ENCODE data around the gene IQSEC1.

IQSEC1 gene

DNA sequence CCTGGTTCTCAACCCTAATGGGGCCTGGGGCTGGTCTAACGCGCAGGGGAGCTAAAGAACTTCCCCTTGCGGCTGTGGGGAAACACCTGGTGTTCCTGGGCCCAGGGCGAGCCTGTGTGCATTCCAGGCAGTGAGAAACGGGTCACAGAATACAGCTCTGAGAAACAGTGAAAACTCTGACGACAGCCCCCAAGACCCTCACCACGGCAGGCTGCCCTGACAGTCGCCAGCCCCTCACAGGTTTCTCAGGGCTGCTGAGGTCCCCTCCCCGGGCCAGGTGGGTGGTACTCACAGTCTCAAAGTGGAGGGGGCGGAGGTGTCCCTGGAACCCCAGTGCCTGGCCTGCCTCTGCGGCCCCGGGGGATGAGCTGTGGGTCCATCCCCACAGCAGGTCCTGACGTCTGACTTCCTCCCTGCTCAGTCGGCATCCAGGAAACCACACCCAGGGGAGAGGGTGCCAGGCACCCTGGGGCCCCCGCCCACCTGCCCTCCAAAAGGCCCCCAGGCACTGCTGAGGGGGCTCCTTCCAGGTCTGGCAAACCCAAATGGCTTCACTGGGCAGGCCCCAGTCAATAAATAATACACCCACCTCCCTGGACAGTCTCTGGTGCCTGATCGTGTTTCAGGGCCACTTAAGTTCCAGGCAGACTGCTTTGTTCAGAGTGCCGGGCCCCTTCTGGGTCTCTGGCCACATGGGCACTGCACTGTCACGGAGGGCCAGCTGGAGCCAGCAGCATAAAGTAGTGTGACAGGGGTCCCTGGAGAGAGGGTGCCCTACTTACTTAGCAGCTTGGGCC lies 57.7 kb downstream of the IQSEC1 start:
- DNase-seq (ENCODE audit: low spot score) = no peak

DNA sequence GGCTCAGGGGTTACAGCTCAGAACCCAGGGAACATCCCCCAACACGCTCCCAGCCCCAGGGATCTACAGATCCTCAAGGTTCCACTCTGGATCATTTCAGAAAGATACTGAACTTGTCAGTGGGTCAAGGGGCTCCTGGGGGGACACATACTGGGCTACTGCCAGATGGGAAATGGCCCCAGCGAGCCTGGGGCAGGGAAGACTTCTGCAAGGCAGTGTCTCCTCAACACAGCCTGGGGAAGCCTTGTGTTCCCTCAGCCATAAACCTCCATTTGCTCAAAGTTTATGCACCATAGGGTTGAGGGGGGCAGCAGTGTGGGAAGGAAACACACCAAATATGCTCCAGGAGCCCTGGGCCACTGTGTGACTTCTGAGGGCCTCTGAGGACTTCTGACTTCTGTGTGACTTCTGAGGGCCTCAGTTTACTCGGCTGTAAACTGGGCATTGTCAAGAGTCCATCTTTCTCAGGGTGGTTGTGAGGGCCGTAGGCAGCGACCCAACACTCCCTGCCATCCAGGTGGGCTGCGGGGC lies 58.4 kb downstream of the IQSEC1 start:
- no peak for DNase-seq (ENCODE audit: low spot score)

DNA sequence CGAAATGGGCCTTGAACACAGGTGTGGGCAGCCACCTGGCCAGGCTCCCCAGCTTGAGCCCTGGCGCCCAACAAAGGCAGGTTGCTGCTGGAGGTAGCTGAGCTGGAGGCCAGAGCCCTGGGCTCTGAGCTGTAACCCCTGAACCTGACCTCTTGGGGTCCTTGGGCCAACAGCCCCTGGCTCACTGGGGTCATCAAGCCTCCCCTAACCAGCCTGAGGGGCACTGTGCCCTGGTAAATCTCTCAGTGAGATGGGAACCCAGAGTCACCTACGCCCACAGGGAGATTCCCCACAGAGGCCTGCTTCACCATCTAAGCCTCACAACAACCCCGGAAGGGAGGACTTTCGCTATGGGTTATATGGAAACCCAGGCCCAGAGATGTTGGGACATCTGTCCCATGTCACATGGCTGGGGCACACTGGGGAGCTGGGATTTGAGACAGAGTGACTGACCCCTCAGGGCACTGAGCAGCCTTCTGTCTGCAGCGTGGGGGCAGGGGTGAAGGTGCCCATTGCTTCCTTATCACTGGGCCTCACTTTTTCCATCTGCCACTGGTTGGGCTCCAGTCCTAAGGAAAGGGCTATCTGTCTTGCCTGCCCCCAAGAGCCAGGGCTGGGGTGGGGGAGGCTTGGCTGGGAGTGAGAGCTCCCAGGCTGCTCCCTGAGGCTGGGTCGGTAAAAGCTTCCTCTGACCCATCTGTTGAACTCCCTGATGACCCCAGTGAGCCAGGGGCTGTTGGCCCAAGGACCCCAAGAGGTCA lies 59.1 kb downstream of the IQSEC1 start:
- no peak for DNase-seq (ENCODE audit: low spot score)

DNA sequence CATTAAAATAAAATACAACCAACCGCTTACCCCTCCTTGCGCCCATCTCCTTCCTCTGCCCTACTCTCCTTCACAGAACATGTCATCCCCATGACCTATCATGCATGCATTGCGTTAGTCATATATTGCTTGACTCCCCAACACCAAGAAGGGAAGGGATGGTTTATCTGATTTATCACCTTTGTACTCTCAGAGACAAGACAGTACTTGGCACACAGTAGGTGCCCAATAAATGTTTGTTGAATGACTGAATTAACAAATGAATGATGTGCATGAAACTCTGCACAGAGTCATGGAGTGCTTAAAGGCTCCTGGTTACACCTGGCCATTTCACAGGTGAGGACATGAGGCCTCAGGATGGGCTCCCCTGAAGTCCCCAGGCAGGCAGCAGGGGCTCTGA lies 59.7 kb downstream of the IQSEC1 start:
- no peak for DNase-seq (ENCODE audit: low spot score)

DNA sequence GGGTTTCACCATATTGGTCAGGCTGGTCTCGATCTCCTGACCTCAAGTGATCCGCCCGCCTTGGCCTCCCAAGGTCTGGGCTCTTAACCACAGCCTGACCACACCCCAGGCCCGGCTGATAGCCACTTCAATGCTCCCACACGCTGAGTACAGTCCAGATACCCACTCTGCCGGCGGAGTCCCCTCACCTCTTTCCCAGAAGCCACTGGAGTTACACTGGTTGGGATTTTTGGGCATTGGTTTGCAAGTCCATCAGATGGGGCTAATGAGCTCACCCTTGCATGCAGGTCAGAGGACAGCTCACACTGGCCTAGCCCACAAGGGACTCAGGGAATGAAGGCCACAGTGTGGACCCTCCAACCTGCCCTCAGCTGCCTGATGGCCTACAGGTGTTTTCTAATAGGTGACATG lies 60.1 kb downstream of the IQSEC1 start:
- DNase-seq (ENCODE audit: low spot score) = no peak

DNA sequence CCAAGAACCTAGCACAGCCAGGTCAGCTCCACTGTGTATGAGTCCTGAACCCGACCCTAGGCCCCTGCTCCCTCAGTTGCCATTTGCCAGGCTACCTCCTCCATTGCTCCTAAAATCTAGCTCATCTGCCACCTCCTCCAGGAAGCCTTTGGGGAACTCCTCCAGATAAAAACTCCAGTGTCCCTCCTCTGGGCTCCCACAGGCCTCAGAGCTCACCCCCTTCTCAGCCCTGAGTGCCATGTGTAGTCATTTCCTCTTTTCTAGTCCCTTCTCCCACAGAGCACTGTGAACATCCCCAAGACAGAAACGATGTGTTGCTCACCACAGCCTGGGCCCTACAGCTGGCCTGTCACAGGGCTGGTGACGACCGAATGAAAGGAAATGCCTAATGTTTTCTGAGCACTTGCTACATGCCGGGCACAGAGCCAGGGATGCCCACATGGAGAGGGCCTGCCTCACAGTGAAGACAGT lies 61.0 kb downstream of the IQSEC1 start:
- no peak for DNase-seq (ENCODE audit: low spot score)

DNA sequence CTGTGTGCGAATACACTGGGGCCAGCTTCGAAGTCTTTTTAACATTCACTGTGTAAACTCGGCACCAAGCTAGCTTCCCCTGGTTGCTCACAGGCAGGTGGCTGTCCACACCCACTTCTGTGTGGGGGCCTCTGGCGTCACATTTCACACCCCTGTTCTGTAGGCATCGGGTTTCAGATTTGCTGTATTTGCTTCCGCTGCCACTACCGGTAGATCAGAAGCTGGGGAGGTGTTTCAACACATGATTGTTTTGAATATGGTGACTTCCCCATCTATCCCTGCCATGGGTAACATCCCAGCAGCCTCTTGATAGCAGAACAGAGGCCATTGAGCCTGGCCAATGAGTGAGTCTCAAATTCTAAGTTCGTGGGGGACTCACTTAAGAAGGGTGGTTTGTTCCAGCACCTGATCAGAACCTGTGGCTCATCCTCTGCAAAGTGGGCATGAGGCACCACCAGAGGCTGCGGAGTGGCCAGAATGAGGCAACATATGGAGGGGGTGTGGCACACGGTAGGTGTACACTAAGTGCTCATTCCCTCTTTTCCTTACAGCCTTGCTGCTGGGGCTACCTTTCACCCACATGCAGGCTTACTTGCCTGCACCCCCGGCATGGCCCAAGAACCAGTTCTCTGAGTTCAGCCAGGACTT lies 61.5 kb downstream of the IQSEC1 start:
- DNase-seq (ENCODE audit: low spot score) = no peak

DNA sequence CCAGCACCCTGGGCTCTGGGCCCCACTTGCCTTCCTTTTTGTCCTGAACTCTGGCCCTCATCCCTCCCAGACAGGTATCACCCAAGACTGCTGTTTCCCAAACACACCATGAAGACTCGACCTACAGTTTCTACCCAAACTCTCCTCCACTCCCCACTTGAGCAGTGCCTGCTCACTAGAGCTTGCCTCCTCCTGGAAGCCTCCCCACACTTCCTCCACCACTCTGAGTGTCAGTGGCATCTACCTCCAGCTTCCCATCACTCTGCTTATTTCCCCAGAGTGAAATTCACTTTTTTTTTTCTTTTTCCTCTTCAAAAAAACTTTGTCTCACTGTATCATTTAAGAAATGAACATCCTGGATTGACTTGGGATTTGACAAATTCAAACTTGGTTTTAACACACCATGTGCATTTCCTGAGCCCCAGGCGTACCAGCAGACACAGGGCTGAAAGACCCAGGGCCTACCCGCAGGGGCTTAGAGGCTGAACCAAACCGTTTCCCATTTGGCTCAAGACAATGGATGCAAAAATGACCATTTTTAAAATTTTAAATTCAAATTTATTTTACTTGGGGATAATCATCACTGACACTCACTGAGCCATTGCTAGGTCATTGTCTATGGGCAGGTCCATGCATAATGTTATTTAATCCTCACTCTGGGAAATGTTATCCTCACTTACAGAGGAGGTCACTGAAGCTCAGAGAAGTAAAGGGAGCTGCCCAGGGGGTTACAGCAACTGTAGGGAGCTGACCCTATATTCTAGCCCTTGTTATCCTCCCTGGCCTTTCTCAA lies 62.3 kb downstream of the IQSEC1 start:
- no peak for DNase-seq (ENCODE audit: low spot score)

DNA sequence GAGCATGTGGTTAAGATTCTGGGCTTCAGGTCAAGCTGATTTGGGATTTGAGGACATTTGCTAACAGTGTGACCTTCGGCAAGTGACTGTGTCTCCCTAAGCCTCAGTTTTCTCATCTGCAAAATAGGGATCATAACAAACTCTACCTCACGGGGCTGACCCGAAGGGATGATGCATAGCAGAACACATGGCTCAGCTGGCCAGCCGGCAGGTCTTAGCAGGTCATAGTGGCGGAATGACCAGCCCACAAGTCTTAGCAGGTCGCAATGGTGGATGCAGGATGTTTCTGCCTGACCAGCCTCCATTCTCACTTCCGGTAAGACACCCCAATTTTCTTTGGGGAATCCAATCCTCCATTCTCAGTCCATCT lies 63.3 kb downstream of the IQSEC1 start:
- DNase-seq (ENCODE audit: low spot score) = no peak

DNA sequence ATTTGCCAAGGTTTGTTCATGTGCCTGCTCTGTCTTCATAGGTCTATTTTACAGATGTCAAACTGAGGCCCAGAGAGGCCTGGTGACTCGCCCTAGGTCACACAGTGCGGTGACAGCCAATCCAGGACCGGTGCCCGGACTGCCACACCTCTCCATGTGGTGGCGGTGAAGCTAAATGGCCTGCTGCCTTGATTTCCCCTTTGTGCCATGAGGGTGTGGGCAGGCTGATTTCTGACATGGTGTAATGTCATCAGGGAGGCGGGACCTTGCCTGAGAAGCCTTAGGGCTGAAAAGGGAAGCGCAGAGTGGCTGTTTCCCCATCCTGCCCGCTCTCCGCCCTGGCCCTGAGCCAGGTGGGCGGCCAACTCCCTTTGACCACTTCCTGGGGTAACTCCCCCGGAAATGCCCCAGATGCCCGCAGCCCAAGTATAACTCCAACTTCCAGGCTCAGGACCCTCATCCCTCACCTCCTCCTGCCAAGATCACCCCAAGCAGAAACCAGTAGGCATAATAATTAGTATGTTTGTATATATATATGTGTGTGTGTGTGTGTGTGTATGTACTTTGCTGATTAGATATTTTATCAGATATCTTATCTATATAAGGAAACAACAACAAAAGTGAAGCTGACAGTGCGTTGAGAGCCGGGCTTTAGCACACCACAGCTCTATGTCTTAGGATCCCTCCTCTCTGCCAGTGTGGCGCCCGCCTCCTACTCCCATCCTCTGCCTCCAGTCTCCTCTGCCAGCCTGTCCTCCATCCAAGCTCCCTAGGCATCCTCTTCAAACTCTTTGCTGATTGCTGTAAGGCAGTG lies 63.9 kb downstream of the IQSEC1 start:
- DNase-seq (ENCODE audit: low spot score) = no peak

DNA sequence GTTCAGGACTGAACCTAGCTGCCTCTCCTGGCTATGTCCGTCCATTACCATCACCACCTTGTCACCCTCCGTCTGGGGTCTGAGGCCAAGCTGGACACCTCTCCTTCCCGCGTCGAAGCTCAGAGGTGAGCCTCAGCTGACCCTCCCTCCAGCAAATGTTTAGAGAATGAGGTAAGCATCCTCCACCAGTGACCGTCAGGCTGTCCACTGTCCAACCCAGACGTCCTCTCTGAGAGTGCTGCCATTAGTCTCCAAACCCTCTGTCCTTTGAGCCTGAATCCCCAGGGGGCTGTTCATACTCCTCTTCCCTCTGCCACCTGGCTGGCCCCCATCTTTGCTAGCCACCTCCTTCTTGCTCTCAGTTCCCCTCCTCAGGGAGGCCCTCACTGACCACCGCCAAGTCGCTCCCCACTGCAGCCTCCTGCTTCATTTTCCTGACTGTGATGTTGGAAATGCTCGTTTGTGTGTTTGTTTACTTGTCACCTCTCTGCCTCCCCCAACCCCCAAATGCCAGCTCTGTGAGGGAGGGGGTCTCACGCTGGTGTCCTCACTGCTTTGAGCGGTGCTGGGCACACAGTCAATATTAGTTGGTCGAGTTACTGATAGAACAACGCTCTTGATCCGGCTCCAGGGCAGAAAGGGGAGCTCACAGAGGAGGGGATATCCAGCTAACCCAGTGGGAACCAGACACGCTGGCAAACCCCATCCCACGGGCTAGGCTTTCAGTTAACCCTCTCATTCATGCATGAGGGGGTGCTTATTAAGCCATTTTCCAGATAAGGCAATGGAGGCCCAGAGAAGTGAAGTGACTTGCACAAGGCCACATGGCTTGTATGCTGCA lies 64.9 kb downstream of the IQSEC1 start:
- no peak for DNase-seq (ENCODE audit: low spot score)

DNA sequence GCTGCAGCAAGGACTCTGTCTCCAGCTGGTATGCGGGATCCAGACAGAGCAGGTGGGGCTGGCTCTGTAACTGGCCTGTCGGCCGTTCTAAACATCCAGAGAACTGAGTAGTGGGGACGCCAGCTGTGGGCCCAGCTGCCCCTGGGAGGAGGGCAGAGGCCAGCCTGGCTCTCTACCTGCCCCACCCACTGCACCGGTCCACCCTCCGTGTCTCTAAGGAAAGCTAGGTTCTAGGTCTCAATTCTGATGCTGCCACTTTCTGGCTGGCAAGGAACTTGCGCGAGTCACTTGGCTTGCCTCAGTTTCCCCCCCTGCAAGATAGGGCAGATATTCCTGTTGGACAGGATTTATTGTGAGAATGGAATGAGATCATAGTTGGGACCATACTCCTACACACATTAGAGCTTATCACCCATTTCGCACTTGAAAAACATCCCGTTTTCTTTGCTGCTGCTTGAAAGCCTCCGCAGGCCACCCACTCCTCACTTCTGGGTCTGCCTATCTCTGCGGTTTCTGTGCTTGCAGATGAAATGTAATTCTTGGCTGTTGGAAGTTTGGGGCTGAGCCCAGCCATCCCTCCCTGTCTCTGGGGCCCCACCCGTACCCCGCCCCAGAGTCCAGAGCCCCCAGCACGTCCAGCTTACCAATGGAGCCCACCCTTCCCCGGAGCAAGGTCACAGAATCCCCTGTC lies 65.8 kb downstream of the IQSEC1 start:
- DNase-seq (ENCODE audit: low spot score) = no peak

DNA sequence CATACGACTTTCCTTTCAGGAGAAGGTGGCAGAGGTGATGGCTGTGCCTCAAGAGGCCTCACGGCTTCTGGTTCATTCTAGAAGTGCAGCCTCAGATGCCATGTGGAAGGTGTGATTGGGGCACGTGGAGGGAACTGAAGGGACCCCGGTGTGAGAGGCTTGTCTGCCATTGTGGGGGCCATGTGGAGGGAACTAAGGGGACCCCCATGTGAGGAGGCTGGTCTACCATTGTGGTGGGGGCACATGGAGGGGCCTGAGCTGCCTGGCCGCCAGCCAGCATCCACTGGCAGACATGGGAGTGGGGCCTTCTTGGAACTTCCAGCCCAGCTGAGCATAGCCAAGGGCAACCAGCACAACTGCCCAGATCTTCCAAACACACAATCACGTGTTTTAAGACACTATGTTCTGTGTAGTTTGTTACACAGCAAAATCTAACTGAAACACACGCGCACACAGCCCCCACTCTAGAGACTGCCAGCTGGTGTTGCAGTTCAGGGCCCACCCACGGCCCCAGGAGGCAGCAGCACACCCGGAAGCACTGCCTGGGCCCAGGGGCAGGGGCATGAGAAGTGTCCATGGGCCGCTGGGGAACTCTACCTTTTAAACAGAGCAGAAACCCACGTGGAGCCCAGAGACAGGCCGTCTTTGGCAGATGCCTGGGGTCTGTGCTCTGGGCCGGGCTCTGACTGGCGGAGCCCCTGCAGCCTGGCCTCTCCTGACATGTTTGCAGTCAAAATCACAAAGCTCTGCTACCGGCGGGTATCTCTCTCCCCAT lies 66.8 kb downstream of the IQSEC1 start:
- DNase-seq (ENCODE audit: low spot score) = no peak

DNA sequence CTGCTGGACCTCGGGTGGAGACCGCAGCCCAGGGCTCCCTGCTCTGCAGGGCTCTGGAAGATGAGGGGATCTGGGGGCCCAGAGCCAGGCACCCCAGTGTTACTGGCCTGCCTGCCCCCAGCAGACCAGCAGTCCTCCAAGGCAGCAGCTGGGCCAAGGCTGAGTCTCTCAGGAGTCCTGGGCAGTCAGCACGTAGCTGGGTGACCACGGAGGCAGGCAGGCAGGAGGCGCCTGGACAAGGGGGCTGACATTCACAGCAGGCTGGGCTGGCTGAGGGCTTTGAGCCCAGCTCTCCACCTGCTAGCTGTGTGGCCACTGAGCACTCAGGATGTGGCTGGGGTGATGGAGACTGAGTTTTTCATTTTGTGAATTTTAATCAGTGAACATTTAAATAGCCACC lies 67.9 kb downstream of the IQSEC1 start:
- no peak for DNase-seq (ENCODE audit: low spot score)

DNA sequence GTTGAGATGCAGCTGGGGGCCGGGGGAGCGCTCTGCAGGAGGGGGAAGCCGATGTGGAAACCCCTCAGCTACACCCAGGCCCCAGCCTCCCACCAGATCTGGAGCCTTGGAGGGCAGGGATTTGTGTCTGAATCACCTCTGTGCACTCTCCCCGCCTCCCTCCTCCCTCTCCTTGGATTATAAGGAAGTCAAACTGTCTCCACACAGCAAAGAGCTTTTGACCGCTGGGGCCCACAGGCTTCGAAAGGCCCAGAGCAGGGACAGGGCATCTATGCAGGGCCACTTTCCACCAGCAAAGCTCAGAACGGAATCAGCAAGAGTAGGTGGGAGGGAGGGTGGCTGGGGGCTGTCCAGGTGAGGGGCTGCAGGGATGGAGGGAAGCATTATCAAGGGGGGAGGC lies 68.9 kb downstream of the IQSEC1 start:
- DNase-seq (ENCODE audit: low spot score) = no peak

DNA sequence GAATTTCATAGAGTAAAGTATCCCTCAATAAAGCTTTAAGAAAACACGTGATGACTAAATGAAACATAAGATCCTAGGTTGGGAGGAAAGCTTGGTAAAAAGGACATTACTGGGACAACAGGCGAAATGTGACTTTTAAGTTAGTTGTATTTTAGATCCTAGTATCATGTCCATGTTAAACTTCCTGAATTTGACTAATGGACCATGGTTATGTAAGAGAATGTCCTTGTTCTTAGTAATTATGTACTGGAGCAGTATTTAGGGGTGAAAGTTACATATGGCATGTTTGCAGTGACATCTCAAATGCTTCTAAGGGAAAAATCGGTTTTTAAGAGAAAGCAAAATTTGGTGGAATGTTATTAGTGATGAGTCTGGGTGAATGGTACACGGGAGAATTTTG lies 69.6 kb downstream of the IQSEC1 start:
- DNase-seq (ENCODE audit: low spot score) = no peak

DNA sequence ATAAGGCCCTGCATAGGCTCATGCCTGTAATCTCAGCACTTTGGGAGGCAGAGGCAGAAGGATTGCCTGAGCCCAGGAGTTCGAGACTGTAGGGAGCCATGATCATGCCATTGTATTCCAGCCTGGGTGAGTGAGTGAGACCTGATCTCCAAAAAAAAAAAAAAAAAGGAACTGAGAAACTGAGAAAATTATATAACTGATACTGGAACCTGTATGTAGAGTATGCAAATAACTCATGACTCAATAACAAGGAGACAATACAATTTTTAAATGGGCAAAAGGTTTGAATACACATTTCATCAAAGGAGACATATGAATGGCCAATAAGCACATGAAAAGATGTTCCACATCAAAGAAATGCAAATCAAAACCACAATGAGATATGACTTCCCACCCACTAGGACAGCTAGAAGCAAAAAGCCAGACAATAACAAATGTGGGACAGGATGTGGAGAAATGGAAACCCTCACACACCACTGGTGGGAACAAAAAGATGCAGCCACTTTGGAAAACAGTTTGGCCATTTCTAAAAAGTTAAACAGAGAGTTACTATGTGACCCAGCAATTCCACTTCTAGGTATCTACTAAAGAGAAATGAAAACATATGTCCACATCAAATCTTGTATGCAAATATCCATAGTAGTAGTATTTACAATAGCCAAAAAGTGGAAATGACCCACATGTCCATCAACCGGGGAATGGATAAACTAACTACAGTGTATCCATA lies 70.7 kb downstream of the IQSEC1 start:
- DNase-seq (ENCODE audit: low spot score) = no peak

Data from cerebellar cortex (tissue), 1 donor.